DOHH2 (cell line): Measurements from ENCODE around the gene SDC4.

Experiments
- H3F3A ChIP-seq: fragments of 200-600 bp; sonication (generic), shearing (Covaris generic); 2 replicates; pipeline ENCODE4 v1.6.0; 2016; ENCODE audit warnings: antibody characterized with exemption, mild to moderate bottlenecking; ENCODE audit not compliant: control insufficient read depth, insufficient read depth
- H3K27ac ChIP-seq: fragments of 200-600 bp; sonication (generic); 2 replicates; pipeline ENCODE4 v1.5.1; 2014; ENCODE audit warnings: low read depth, mild to moderate bottlenecking, low read length, moderate library complexity
- H3K27me3 ChIP-seq: fragments of 200-600 bp; sonication (generic); 2 replicates; pipeline ENCODE4 v1.6.1; 2014; ENCODE audit warnings: mild to moderate bottlenecking, low read length, mixed read lengths; ENCODE audit not compliant: control insufficient read depth
- H3K36me3 ChIP-seq: fragments of 200-600 bp; sonication (generic); 2 replicates; pipeline ENCODE4 v1.6.1; 2014; ENCODE audit warnings: mild to moderate bottlenecking, low read length, moderate library complexity, mixed read lengths; ENCODE audit not compliant: control insufficient read depth
- H3K4me1 ChIP-seq: fragments of 200-600 bp; sonication (generic); 2 replicates; pipeline ENCODE4 v1.6.1; 2014; ENCODE audit warnings: mild to moderate bottlenecking, low read length, mixed read lengths; ENCODE audit not compliant: control insufficient read depth
- H3K4me2 ChIP-seq: fragments of 200-600 bp; sonication (generic); 2 replicates; pipeline ENCODE4 v1.6.0; 2014; ENCODE audit warnings: mild to moderate bottlenecking, low read length, moderate library complexity
- H3K4me3 ChIP-seq: fragments of 200-600 bp; sonication (generic); 2 replicates; pipeline ENCODE4 v1.5.1; 2014; ENCODE audit warnings: mild to moderate bottlenecking, low read length, mixed read lengths
- H3K79me2 ChIP-seq: fragments of 200-600 bp; sonication (generic); 2 replicates; pipeline ENCODE4 v1.6.1; 2014; ENCODE audit warnings: mild to moderate bottlenecking, low read length, mixed read lengths; ENCODE audit not compliant: control insufficient read depth
- H3K9me2 ChIP-seq: fragments of 200-600 bp; sonication (generic); replicated peaks from 2 replicates; pipeline ENCODE4 v1.6.1; 2014; ENCODE audit warnings: mild to moderate bottlenecking, low read length, mixed read lengths; ENCODE audit not compliant: control insufficient read depth
- H3K9me3 ChIP-seq: fragments of 200-600 bp; sonication (generic); 2 replicates; pipeline ENCODE4 v1.6.1; 2014; ENCODE audit warnings: antibody characterized with exemption, low read length, mixed read lengths; ENCODE audit not compliant: control insufficient read depth, insufficient read depth
- H4K20me1 ChIP-seq: fragments of 200-600 bp; sonication (generic); 2 replicates; pipeline ENCODE4 v1.6.0; 2014; ENCODE audit warnings: low read depth, mild to moderate bottlenecking, antibody characterized with exemption, low read length, moderate library complexity; ENCODE audit not compliant: control insufficient read depth, insufficient read depth
- EZH2phosphoT487 ChIP-seq: fragments of 200-600 bp; sonication (generic); IDR thresholded peaks from 2 replicates; pipeline ENCODE4 v1.6.1; 2017; ENCODE audit warnings: borderline replicate concordance, mild to moderate bottlenecking, antibody characterized with exemption, low read length, moderate library complexity, mixed read lengths
- TF ChIP-seq, protein P1 (sequence below): fragments of 200-600 bp; sonication (generic); IDR thresholded peaks from one replicate; pipeline ENCODE4 v1.5.1; 2014; ENCODE audit warnings: antibody characterized with exemption, mild to moderate bottlenecking, low read depth, low read length; ENCODE audit not compliant: poor library complexity, severe bottlenecking

The SDC4 gene, protein sequence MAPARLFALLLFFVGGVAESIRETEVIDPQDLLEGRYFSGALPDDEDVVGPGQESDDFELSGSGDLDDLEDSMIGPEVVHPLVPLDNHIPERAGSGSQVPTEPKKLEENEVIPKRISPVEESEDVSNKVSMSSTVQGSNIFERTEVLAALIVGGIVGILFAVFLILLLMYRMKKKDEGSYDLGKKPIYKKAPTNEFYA

GRCh38 chr20:45347936-45348778, at the start of gene SDC4:
TSS of gene SDC4 (minus strand) at chr20:45348424. CDS start at chr20:45348384, 40 bp downstream.
- TF ChIP-seq, protein P1, sequence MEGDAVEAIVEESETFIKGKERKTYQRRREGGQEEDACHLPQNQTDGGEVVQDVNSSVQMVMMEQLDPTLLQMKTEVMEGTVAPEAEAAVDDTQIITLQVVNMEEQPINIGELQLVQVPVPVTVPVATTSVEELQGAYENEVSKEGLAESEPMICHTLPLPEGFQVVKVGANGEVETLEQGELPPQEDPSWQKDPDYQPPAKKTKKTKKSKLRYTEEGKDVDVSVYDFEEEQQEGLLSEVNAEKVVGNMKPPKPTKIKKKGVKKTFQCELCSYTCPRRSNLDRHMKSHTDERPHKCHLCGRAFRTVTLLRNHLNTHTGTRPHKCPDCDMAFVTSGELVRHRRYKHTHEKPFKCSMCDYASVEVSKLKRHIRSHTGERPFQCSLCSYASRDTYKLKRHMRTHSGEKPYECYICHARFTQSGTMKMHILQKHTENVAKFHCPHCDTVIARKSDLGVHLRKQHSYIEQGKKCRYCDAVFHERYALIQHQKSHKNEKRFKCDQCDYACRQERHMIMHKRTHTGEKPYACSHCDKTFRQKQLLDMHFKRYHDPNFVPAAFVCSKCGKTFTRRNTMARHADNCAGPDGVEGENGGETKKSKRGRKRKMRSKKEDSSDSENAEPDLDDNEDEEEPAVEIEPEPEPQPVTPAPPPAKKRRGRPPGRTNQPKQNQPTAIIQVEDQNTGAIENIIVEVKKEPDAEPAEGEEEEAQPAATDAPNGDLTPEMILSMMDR = no peak
- no peak; the same call in 1 of the 2 replicates for TF ChIP-seq EZH2phosphoT487
- H3K79me2 ChIP-seq = no peaks in the 10 kb centered on the region
- H4K20me1 ChIP-seq = no peaks in the 10 kb centered on the region
- peaks cover 64% of the 10 kb centered on the region for H3K27me3 ChIP-seq
- H3K27ac ChIP-seq = no peak within 1 kb of the TSS
- no peaks in the 10 kb centered on the region for H3K36me3 ChIP-seq
- H3K4me2 ChIP-seq = peak within 1 kb of the TSS; percentile 19; the same call in 1 of the 2 replicates
- H3F3A ChIP-seq = no peaks in the 10 kb centered on the region
- no peak within 1 kb of the TSS for H3K4me3 ChIP-seq
- no peaks in the 10 kb centered on the region for H3K4me1 ChIP-seq
- H3K9me2 ChIP-seq = no peaks in the 10 kb centered on the region
- H3K9me3 ChIP-seq = no peaks in the 10 kb centered on the region

DNA sequence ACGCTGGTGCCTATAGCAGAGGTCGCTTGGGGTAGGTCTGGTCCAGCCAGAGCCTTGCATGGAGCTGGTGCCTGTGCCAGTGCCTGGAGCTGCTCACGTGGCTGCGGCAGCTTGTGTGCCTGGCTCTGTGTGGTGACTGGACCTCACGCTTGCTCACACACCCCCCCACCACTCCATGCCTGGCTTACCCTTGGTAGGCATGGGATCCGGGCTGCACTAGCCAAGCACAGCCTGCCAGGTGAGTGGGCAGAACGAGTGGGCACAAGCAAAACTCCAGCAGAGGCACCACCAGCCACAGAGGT, 46.8 kb upstream of the SDC4 start:
- H3K4me1 ChIP-seq = no peaks in the 10 kb centered on the region
- H3K27me3 ChIP-seq = no peaks in the 10 kb centered on the region
- H3K79me2 ChIP-seq = no peaks in the 10 kb centered on the region
- no peak overlapping the region for H3K4me2 ChIP-seq
- no peaks in the 10 kb centered on the region for H3K9me2 ChIP-seq
- TF ChIP-seq, protein P1 = no peak
- TF ChIP-seq EZH2phosphoT487 = no peak
- peaks cover 4% of the 10 kb centered on the region for H3K9me3 ChIP-seq
- no peak overlapping the region for H3K27ac ChIP-seq
- H3F3A ChIP-seq = no peaks in the 10 kb centered on the region
- H3K36me3 ChIP-seq = no peaks in the 10 kb centered on the region
- no peaks in the 10 kb centered on the region for H4K20me1 ChIP-seq
- no peak overlapping the region for H3K4me3 ChIP-seq

- no peaks in the 10 kb centered on the region for H4K20me1 ChIP-seq
- no peaks in the 10 kb centered on the region for H3K9me2 ChIP-seq
- H3K4me3 ChIP-seq = no peak overlapping the region
- H3K27ac ChIP-seq = no peak overlapping the region
- H3K79me2 ChIP-seq = no peaks in the 10 kb centered on the region
- peaks cover 2% of the 10 kb centered on the region; the same call in 1 of the 2 replicates for H3K9me3 ChIP-seq
- H3K4me1 ChIP-seq = no peaks in the 10 kb centered on the region
- TF ChIP-seq, protein P1 = no peak
- TF ChIP-seq EZH2phosphoT487 = no peak
- H3K27me3 ChIP-seq = no peaks in the 10 kb centered on the region
- H3K4me2 ChIP-seq = no peak overlapping the region
- H3F3A ChIP-seq = no peaks in the 10 kb centered on the region
- no peaks in the 10 kb centered on the region for H3K36me3 ChIP-seq
Observed at GRCh38 chr20:45394221-45395113, 46.2 kb upstream of the SDC4 start.
